SK-N-MC (cell line): ENCODE data around the gene LTBP1.

ENCODE experiments used
- EZH2 ChIP-seq: fragments of 200-600 bp; sonication (generic); IDR thresholded peaks from one replicate; pipeline ENCODE4 v1.6.1; 2017; ENCODE audit warnings: antibody characterized with exemption
- FOXP2 ChIP-seq: optimal IDR thresholded peaks from 2 replicates; pipeline ENCODE3; 2011; ENCODE audit warnings: mild to moderate bottlenecking, moderate library complexity; ENCODE audit not compliant: insufficient read depth; ENCODE audit errors: extremely low read length, control extremely low read depth
- POLR2AphosphoS5 ChIP-seq: IDR thresholded peaks from 2 replicates; pipeline ENCODE4 v1.6.1; 2012; ENCODE audit warnings: mild to moderate bottlenecking, low read depth, low read length, borderline replicate concordance

GRCh38 chr2:32918774-32919173, 28.0 kb upstream of the LTBP1 start:
- TF ChIP-seq POLR2AphosphoS5, result no peak
- TF ChIP-seq EZH2, result no peak
- no peak for TF ChIP-seq FOXP2
